Tibial nerve (tissue), 4 donors: ENCODE results near the gene ZBTB8B.

Experiments
- EP300 ChIP-seq, 2 donors: sonication (generic); formaldehyde crosslinking; IDR thresholded peaks; one replicate each; pipeline ENCODE4 v1.6.1; 2017; ENCODE audit warnings: antibody characterized with exemption in 2 of 2, mild to moderate bottlenecking in 1 of 2
- POLR2A ChIP-seq, 2 donors: fragments of 450-650 bp; IDR thresholded peaks; one replicate each; pipeline ENCODE4 v1.6.1; 2017; ENCODE audit warnings: antibody characterized with exemption in 2 of 2, mild to moderate bottlenecking in 2 of 2, moderate library complexity in 2 of 2
- TF ChIP-seq, protein P1 (sequence below), 5 experiments: fragments of 200-600 bp in 3 of 5; fragments of 450-650 bp in 2 of 5; sonication (generic) in 3 of 5; IDR thresholded peaks; one replicate each; pipeline ENCODE4 v1.5.1; 2016 to 2019; ENCODE audit warnings: antibody characterized with exemption in 5 of 5, mild to moderate bottlenecking in 3 of 5, moderate library complexity in 2 of 5

DNA sequence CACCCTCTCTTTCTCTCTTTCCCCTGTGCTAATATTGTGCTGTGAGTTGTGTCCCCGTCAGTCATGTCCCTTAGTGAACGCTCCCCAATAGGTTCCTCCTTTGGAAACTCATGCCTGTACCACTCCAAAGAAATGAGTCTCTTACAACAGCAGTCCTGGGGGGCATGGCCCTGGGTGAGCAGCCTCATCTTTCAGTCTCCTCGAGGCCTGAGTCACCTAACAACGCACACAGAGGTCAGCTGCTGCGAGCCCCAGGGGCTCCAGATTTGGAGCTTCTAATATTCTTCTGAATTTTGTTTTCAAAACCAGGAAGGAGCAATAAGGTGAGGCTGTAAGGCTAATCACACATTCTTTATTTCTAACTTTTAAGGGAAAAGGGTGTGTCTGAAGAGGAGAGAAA lies 43.9 kb downstream of the ZBTB8B start:
- TF ChIP-seq, protein P1, sequence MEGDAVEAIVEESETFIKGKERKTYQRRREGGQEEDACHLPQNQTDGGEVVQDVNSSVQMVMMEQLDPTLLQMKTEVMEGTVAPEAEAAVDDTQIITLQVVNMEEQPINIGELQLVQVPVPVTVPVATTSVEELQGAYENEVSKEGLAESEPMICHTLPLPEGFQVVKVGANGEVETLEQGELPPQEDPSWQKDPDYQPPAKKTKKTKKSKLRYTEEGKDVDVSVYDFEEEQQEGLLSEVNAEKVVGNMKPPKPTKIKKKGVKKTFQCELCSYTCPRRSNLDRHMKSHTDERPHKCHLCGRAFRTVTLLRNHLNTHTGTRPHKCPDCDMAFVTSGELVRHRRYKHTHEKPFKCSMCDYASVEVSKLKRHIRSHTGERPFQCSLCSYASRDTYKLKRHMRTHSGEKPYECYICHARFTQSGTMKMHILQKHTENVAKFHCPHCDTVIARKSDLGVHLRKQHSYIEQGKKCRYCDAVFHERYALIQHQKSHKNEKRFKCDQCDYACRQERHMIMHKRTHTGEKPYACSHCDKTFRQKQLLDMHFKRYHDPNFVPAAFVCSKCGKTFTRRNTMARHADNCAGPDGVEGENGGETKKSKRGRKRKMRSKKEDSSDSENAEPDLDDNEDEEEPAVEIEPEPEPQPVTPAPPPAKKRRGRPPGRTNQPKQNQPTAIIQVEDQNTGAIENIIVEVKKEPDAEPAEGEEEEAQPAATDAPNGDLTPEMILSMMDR (IDR thresholded peaks at IDR 0.05) = no peak
- TF ChIP-seq POLR2A (IDR thresholded peaks at IDR 0.05) (no peak), EP300 (IDR thresholded peaks at IDR 0.05) (no peak)
